K562 (cell line): ENCODE results near the gene CEP85L.

Source experiments
- CTCF ChIP-seq, 3 experiments: IDR thresholded peaks in 2 of 3; conservative IDR thresholded peaks in 1 of 3; 2 replicates each; pipeline ENCODE4 v1.5.1; 2011 to 2012; ENCODE audit warnings: low read length in 3 of 3, mild to moderate bottlenecking in 3 of 3, control low read depth in 2 of 3, improper control_type of control experiment in 1 of 3, inconsistent platforms in 1 of 3, low read depth in 1 of 3, mixed read lengths in 1 of 3, moderate library complexity in 1 of 3; ENCODE audit not compliant: insufficient read depth in 2 of 3
- DACH1 ChIP-seq: fragments of 450-650 bp; IDR thresholded peaks from 2 replicates; pipeline ENCODE4 v1.6.1; 2018; ENCODE audit not compliant: partially characterized antibody
- EP300 ChIP-seq: IDR thresholded peaks from 2 replicates; pipeline ENCODE4 v1.6.1; 2012; ENCODE audit warnings: low read length, improper control_type of control experiment
- FOS ChIP-seq: IDR thresholded peaks from 3 replicates; pipeline ENCODE4 v1.6.1; 2011; ENCODE audit not compliant: insufficient read length; ENCODE audit errors: extremely low read depth
- FUS ChIP-seq: fragments of 200-400 bp; formaldehyde crosslinking; optimal IDR thresholded peaks from 2 replicates; pipeline ENCODE3; 2017; ENCODE audit warnings: low read depth, low read length
- HMBOX1 ChIP-seq: sonication (generic); IDR thresholded peaks from 2 replicates; pipeline ENCODE4 v1.6.1; 2016
- JUN ChIP-seq, 2 experiments: sonication (generic) in 1 of 2; formaldehyde crosslinking in 1 of 2; IDR thresholded peaks; 2 replicates each; pipeline versions ENCODE4 v1.6.1 to v1.8.0; 2012 to 2022; ENCODE audit warnings: borderline replicate concordance in 2 of 2, mild to moderate bottlenecking in 2 of 2, improper control_type of control experiment in 1 of 2, low read depth in 1 of 2, low read length in 1 of 2, missing genetic modification reagents in 1 of 2
- JUND ChIP-seq, 2 experiments: IDR thresholded peaks; 2 replicates in 1 of 2; 3 replicates in 1 of 2; pipeline ENCODE4 v1.6.1; 2011; ENCODE audit warnings: borderline replicate concordance in 2 of 2, low read depth in 2 of 2, low read length in 2 of 2, improper control_type of control experiment in 1 of 2, missing biosample characterization in 1 of 2, missing genetic modification characterization in 1 of 2, missing genetic modification reagents in 1 of 2
- NR2C2 ChIP-seq, 2 experiments: fragments of 200-800 bp in 1 of 2; sonication (Bioruptor generic) in 1 of 2; sonication (generic) in 1 of 2; formaldehyde crosslinking in 1 of 2; IDR thresholded peaks; 2 replicates each; pipeline versions ENCODE4 v1.6.1 to v1.8.0; 2016 to 2022; ENCODE audit warnings: mild to moderate bottlenecking in 1 of 2, missing compliant biosample characterization in 1 of 2, missing genetic modification characterization in 1 of 2, missing genetic modification reagents in 1 of 2
- POLR2A ChIP-seq: fragments of 450-650 bp; conservative IDR thresholded peaks from 2 replicates; pipeline ENCODE4 v1.6.1; 2016
- PTRF ChIP-seq: fragments of 450-650 bp; IDR thresholded peaks from 2 replicates; pipeline ENCODE4 v1.6.1; 2016; ENCODE audit warnings: mild to moderate bottlenecking, missing genetic modification characterization, missing compliant biosample characterization
- SMAD3 ChIP-seq: fragments of 450-650 bp; formaldehyde crosslinking; conservative IDR thresholded peaks from 2 replicates; pipeline ENCODE4 v1.4.0; 2020; ENCODE audit warnings: mild to moderate bottlenecking
- TF ChIP-seq, protein P1 (sequence below): fragments of 450-650 bp; IDR thresholded peaks from 2 replicates; pipeline ENCODE4 v1.6.1; 2016
- TF ChIP-seq, protein P2 (sequence below): fragments of 150-350 bp; IDR thresholded peaks from 2 replicates; pipeline ENCODE4 v1.6.1; 2014; ENCODE audit warnings: low read depth, mild to moderate bottlenecking, low read length, borderline replicate concordance

- no peak for TF ChIP-seq POLR2A
- no peak for TF ChIP-seq NR2C2 (CRISPR knock-in tag; IDR thresholded peaks at IDR 0.05)
- no peak for TF ChIP-seq NR2C2 (tag; IDR thresholded peaks at IDR 0.05)
- no peak for TF ChIP-seq CTCF (IDR thresholded peaks at IDR 0.05 in 2 of 3, conservative IDR thresholded peaks at IDR 0.05 in 1 of 3; ENCODE audit: insufficient read depth in 2 of 3, low read depth in 1 of 3, low read length in 3 of 3)
- TF ChIP-seq FOS: no peak
- TF ChIP-seq, protein P1, sequence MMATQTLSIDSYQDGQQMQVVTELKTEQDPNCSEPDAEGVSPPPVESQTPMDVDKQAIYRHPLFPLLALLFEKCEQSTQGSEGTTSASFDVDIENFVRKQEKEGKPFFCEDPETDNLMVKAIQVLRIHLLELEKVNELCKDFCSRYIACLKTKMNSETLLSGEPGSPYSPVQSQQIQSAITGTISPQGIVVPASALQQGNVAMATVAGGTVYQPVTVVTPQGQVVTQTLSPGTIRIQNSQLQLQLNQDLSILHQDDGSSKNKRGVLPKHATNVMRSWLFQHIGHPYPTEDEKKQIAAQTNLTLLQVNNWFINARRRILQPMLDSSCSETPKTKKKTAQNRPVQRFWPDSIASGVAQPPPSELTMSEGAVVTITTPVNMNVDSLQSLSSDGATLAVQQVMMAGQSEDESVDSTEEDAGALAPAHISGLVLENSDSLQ: no peak
- no peak for TF ChIP-seq JUND (IDR thresholded peaks at IDR 0.05; ENCODE audit: borderline replicate concordance, low read depth, low read length)
- no peak for TF ChIP-seq JUND (tag; IDR thresholded peaks at IDR 0.05; ENCODE audit: borderline replicate concordance, low read depth, low read length)
- no peak for TF ChIP-seq JUN (IDR thresholded peaks at IDR 0.05; ENCODE audit: borderline replicate concordance, low read depth, low read length)
- no peak for TF ChIP-seq JUN (CRISPR knock-in tag; IDR thresholded peaks at IDR 0.05; ENCODE audit: borderline replicate concordance)
- no peak for TF ChIP-seq HMBOX1
- TF ChIP-seq, protein P2, sequence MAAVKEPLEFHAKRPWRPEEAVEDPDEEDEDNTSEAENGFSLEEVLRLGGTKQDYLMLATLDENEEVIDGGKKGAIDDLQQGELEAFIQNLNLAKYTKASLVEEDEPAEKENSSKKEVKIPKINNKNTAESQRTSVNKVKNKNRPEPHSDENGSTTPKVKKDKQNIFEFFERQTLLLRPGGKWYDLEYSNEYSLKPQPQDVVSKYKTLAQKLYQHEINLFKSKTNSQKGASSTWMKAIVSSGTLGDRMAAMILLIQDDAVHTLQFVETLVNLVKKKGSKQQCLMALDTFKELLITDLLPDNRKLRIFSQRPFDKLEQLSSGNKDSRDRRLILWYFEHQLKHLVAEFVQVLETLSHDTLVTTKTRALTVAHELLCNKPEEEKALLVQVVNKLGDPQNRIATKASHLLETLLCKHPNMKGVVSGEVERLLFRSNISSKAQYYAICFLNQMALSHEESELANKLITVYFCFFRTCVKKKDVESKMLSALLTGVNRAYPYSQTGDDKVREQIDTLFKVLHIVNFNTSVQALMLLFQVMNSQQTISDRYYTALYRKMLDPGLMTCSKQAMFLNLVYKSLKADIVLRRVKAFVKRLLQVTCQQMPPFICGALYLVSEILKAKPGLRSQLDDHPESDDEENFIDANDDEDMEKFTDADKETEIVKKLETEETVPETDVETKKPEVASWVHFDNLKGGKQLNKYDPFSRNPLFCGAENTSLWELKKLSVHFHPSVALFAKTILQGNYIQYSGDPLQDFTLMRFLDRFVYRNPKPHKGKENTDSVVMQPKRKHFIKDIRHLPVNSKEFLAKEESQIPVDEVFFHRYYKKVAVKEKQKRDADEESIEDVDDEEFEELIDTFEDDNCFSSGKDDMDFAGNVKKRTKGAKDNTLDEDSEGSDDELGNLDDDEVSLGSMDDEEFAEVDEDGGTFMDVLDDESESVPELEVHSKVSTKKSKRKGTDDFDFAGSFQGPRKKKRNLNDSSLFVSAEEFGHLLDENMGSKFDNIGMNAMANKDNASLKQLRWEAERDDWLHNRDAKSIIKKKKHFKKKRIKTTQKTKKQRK: no peak
- TF ChIP-seq DACH1: no peak
- no peak for TF ChIP-seq FUS
- no peak for TF ChIP-seq PTRF (tag)
- no peak for TF ChIP-seq SMAD3 (CRISPR knock-in tag)
- no peak for TF ChIP-seq EP300
Measured at GRCh38 chr6:118586746-118587485, 64.5 kb downstream of the CEP85L start.
